Measurements from ENCODE around the gene LEFTY2.

LEFTY2 gene

GRCh38 chr1:225946082-225946620 lies 5.1 kb upstream of the LEFTY2 start:
- TF ChIP-seq CTCF (IDR thresholded peaks at IDR 0.05; ENCODE audit: low read depth, low read length) = no peak
- no peak overlapping the region for H3K4me3 ChIP-seq (ENCODE audit: low read depth, low read length)

GRCh38 chr1:225945564-225945963 lies 4.5 kb upstream of the LEFTY2 start:
- no peak overlapping the region for H3K4me3 ChIP-seq (ENCODE audit: low read depth, low read length)
- TF ChIP-seq CTCF (IDR thresholded peaks at IDR 0.05; ENCODE audit: low read depth, low read length) = no peak

- no peak overlapping the region for H3K4me3 ChIP-seq (ENCODE audit: low read depth, low read length)
- no peak for TF ChIP-seq CTCF (IDR thresholded peaks at IDR 0.05; ENCODE audit: low read depth, low read length)
These were observed 3.9 kb upstream of the LEFTY2 start for GRCh38 chr1:225944951-225945350.

GRCh38 chr1:225944387-225944786 lies 3.4 kb upstream of the LEFTY2 start:
- no peak for TF ChIP-seq CTCF (IDR thresholded peaks at IDR 0.05; ENCODE audit: low read depth, low read length)
- no peak overlapping the region for H3K4me3 ChIP-seq (ENCODE audit: low read depth, low read length)

GRCh38 chr1:225943582-225943981 lies 2.6 kb upstream of the LEFTY2 start:
- H3K4me3 ChIP-seq (ENCODE audit: low read depth, low read length) = no peak overlapping the region
- TF ChIP-seq CTCF (IDR thresholded peaks at IDR 0.05; ENCODE audit: low read depth, low read length) = no peak

GRCh38 chr1:225942574-225942973 lies 1.6 kb upstream of the LEFTY2 start:
- no peak for TF ChIP-seq CTCF (IDR thresholded peaks at IDR 0.05; ENCODE audit: low read depth, low read length)

GRCh38 chr1:225941942-225942222 lies 862 bp upstream of the LEFTY2 start:
- H3K4me3 ChIP-seq (ENCODE audit: low read depth, low read length) = no peak overlapping the region
- no peak for TF ChIP-seq CTCF (IDR thresholded peaks at IDR 0.05; ENCODE audit: low read depth, low read length)

More at GRCh38 chr1:225942574-225942973, 1.6 kb upstream of the LEFTY2 start:
- H3K4me3 ChIP-seq (ENCODE audit: low read depth, low read length) = no peak overlapping the region

Data from WI38 (cell line).